Measurements from ENCODE around the gene RNF130.

Gene RNF130

GRCh38 chr5:180083529-180084060, 12.0 kb upstream of the RNF130 start:
- DNase-seq: no peak

- DNase-seq: no peak
Measured at GRCh38 chr5:180082633-180083420, 11.3 kb upstream of the RNF130 start.

- DNase-seq: no peak
Measured at GRCh38 chr5:180081481-180081880, 9.9 kb upstream of the RNF130 start.

- no peak for DNase-seq
Measured at GRCh38 chr5:180080486-180081280, 9.1 kb upstream of the RNF130 start.

GRCh38 chr5:180079702-180080466, 8.3 kb upstream of the RNF130 start:
- DNase-seq: no peak

GRCh38 chr5:180078348-180078747, 6.8 kb upstream of the RNF130 start:
- DNase-seq: no peak

- no peak for DNase-seq
Measured at GRCh38 chr5:180077594-180078284, 6.2 kb upstream of the RNF130 start.

- DNase-seq: no peak
Measured at GRCh38 chr5:180075703-180076102, 4.1 kb upstream of the RNF130 start.

- no peak for DNase-seq
Measured at GRCh38 chr5:180074462-180074861, 2.9 kb upstream of the RNF130 start.

- DNase-seq: no peak
Measured at GRCh38 chr5:180072556-180072955, 997 bp upstream of the RNF130 start.

- no peak for DNase-seq
Measured at GRCh38 chr5:180072256-180072548, 643 bp upstream of the RNF130 start.

GRCh38 chr5:180070756-180071530, 616 bp downstream of the RNF130 start:
- no peak for DNase-seq

GRCh38 chr5:180069589-180070247, 1.8 kb downstream of the RNF130 start:
- no peak for DNase-seq

- no peak for DNase-seq
Measured at GRCh38 chr5:180068519-180069090, 3.0 kb downstream of the RNF130 start.

- no peak for DNase-seq
Measured at GRCh38 chr5:180067986-180068385, 3.6 kb downstream of the RNF130 start.

GRCh38 chr5:180060192-180060591, 11.4 kb downstream of the RNF130 start:
- DNase-seq: no peak

- no peak for DNase-seq
Measured at GRCh38 chr5:180059326-180059725, 12.2 kb downstream of the RNF130 start.

GRCh38 chr5:180056153-180056552, 15.4 kb downstream of the RNF130 start:
- no peak for DNase-seq

GRCh38 chr5:180054226-180054625, 17.3 kb downstream of the RNF130 start:
- DNase-seq: no peak

- no peak for DNase-seq
Measured at GRCh38 chr5:180053061-180053602, 18.4 kb downstream of the RNF130 start.

Data from DMS 273 treated with DMSO at 0.1 percent for 48 hours (cell line).